Upper lobe of left lung (tissue), 4 donors: ENCODE data around the gene TOP3B.

ENCODE experiments used
- CTCF ChIP-seq, 6 experiments: fragments of 450-650 bp in 4 of 6; fragments of 200-600 bp in 2 of 6; sonication (generic) in 2 of 6; IDR thresholded peaks; one replicate each; pipeline ENCODE4 v1.5.1; 2016 to 2019; ENCODE audit warnings: antibody characterized with exemption in 6 of 6
- EP300 ChIP-seq, 4 donors: sonication (generic); formaldehyde crosslinking; IDR thresholded peaks; one replicate each; pipeline ENCODE4 v1.5.1; 2017; ENCODE audit warnings: antibody characterized with exemption in 4 of 4, control low read depth in 2 of 4
- POLR2A ChIP-seq, 4 donors: fragments of 450-650 bp; IDR thresholded peaks; one replicate each; pipeline ENCODE4 v1.5.1; 2016 to 2017; ENCODE audit warnings: antibody characterized with exemption in 4 of 4, mild to moderate bottlenecking in 2 of 4
- POLR2AphosphoS5 ChIP-seq, 2 donors: sonication (generic); formaldehyde crosslinking; IDR thresholded peaks; one replicate each; pipeline ENCODE4 v1.5.1; 2017; ENCODE audit warnings: antibody characterized with exemption in 2 of 2

- no peak for TF ChIP-seq EP300 (IDR thresholded peaks at IDR 0.05)
- no peak for TF ChIP-seq CTCF (IDR thresholded peaks at IDR 0.05)
- no peak for TF ChIP-seq POLR2A (IDR thresholded peaks at IDR 0.05)
- no peak for TF ChIP-seq POLR2AphosphoS5 (IDR thresholded peaks at IDR 0.05)
Observed at GRCh38 chr22:21964918-21965484, 17.6 kb downstream of the TOP3B start.
